ENCODE measurements around the gene PRDX3.

The PRDX3 gene

GRCh38 chr10:119178372-119179119, at the start of gene PRDX3:
Gene PRDX3, minus strand, starts transcription at chr10:119178812. Its CDS starts 22 bp downstream, at chr10:119178790.
- peak; percentile 85 for DNase-seq

- no peak for DNase-seq
Observed at GRCh38 chr10:119227825-119228224, 49.2 kb upstream of the PRDX3 start.

DNA sequence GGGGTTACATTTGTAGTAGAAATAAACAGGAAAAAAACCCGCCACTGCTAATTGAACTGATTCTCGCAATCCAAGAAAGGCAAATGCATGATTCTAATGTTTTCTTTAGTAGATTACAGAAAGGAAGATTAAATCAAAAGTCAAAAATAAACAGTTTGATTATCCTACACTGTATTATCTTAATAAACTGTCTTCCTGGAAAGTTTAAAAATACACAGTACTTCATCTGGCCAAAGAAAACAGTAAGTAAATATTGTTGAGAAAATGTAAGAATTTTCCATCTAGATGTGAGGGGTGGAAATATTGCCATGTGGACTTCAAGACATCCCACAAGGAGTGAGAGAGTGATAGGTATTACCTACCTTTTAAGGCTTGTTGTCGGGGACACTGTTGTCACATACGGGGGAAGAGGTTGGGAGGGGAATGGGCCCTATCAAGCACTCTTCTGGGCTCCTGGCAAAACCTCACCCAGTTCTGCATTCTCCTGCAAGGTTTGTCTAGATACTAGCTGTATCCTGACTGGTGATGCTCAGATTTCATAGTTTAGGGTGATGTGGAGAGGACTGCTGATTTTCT, 46.6 kb upstream of the PRDX3 start:
- DNase-seq, result no peak

DNA sequence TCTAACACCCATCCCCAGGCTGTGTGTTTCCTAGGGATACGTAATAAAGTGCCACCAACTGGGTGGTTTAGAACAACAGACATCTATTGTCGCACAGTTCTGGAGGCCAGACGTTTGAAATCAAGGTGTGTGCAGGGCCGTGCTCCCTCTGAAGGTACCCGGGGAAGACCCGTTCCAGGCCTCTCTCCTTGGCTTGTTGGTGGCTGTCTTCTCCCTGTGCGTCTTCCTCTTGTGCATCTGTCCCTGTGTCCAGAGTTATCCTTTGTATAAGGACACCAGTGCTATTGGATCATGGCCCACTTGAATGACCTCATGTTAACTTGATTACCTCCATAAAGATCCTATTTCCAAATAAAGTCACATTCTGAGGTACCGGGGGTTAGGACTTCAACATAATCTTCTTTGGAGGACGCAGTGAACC, 44.4 kb upstream of the PRDX3 start:
- no peak for DNase-seq

- no peak for DNase-seq
Observed at GRCh38 chr10:119222537-119222936, 43.9 kb upstream of the PRDX3 start.

- DNase-seq, result no peak
Observed at GRCh38 chr10:119221666-119222065, 43.1 kb upstream of the PRDX3 start.

GRCh38 chr10:119221201-119221600, 42.6 kb upstream of the PRDX3 start:
- DNase-seq, result no peak

GRCh38 chr10:119219871-119220270, 41.3 kb upstream of the PRDX3 start:
- DNase-seq, result no peak

- no peak for DNase-seq
Observed at GRCh38 chr10:119217991-119218490, 39.4 kb upstream of the PRDX3 start.

GRCh38 chr10:119217401-119217800, 38.8 kb upstream of the PRDX3 start:
- DNase-seq, result no peak

- no peak for DNase-seq
Observed at GRCh38 chr10:119216127-119216526, 37.5 kb upstream of the PRDX3 start.

GRCh38 chr10:119215371-119215770, 36.8 kb upstream of the PRDX3 start:
- no peak for DNase-seq

- DNase-seq, result no peak
Observed at GRCh38 chr10:119211625-119212441, 33.2 kb upstream of the PRDX3 start.

GRCh38 chr10:119211176-119211575, 32.6 kb upstream of the PRDX3 start:
- no peak for DNase-seq

DNA sequence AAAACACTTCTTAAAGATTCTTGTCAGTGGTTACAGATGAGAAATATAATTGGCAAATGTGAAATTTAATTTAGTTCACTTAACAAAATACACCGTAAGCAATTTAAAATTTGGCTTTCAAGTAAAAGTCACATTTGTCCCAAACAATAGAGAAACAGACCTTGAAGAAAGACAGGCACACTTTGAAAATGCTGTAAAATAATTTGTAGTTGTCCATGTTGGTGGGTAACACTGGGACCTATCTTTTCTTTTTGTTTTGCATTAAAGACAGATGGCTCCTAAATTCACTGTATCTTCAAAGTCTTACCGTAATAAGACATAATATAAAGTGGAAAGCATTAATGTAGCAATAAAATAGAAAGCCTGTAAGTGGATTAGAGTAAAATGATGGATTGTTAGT, 32.0 kb upstream of the PRDX3 start:
- no peak for DNase-seq

- DNase-seq, result no peak
Observed at GRCh38 chr10:119209736-119210355, 31.2 kb upstream of the PRDX3 start.

GRCh38 chr10:119209035-119209735, 30.6 kb upstream of the PRDX3 start:
- peak; percentile 47 for DNase-seq

- DNase-seq, result no peak
Observed at GRCh38 chr10:119208553-119208940, 29.9 kb upstream of the PRDX3 start.

DNA sequence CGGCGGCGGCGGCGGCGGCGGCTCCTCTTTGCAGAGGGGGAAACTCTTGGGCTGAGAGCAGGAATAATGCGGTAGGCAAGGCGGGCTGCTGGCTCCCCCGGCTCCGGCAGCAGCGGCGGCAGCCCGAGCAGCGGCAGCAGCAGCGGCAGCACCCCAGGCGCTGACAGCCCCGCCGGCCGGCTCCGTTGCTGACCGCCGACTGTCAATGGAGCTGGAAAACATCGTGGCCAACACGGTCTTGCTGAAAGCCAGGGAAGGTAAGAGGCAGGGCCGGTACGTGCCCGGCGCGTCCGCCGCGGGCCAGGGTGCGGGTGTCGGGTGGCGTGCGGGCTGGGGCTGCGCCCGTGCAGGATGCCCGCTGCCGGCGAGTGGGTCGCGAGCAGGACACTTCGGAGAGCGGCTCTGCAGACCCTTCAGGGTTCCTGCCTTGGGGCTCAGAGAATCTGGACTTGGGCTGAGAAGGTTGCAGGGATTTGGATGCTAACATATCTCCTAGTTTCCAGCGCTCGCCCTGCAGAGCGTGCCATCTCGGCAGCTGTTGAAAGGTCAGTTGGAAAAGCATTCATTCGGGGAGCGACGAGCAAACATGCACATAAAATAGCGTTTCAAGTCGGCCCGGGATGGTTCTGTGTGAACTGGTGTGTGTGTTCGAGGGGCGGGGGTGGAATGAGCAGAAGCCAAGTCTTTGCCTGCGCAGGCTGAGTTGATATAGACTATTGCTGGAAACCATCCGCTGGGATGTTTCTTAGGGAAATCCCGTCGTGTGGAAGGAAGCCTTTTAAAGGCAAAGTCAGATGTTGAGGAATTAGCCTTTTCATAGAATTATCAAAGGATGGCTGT, 29.3 kb upstream of the PRDX3 start:
- no peak for DNase-seq

DNA sequence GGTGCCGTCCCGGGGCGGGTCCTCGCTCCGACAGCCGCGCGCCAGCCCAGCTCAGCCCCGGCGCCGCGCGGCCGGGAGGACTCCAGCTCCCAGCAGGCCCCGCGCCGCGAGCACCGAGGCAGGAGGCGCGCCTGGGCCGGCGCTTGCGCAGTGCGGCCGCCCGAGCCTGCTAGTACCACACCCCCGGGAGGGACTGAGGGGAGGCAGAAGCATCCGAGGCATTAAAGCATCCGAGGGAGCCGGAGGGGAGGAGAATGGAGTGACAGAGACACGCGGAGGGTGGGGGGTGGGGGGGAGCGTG, 28.7 kb upstream of the PRDX3 start, which contains the start of gene GRK5:
GRK5 (plus strand) TSS at position 206 of the 301 bp plus-strand sequence. CDS start 347 bp downstream, outside the sequence.
- DNase-seq, result peak; percentile 79

DNA sequence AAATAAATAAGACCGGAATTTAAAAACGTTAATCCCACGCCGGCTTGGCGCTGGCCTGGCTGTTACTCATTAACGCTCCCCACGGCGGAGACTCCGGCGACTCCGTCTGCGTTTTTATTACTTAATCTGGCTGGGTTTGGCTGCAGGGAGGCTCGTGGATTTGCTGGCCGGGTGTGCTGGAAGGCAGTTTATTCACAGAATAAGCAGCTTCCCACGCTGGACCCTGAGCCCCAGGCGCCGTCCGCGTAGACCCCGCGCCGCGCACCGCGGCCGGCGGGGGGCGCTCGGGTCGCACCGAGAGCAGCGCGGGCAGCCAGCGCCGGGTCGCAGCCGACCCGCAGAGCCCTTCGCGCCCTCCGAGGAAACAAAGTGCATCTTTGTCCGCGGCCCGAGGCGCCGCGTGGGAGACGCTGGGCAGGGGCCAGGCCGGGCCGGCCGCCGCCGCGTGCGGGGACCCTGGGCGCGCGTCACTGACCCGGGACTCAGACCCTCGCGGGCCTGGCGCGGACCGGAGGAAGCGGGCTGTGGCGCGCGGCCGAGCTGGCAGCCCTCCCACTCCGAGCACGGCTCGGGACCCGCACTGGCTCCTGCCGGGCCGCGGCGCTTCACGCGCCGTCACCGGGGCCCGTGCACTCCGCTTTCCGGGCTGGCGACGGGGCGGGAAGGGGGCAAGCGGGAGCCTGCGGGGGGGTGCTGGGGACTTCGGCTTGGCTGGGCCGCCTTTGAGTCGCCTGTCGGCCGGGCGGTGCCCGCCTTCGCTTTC, 28.2 kb upstream of the PRDX3 start:
- no peak for DNase-seq
